GM18861 (cell line): ENCODE data around the gene SLC2A10.

Source experiments
- ATAC-seq: cut with Tn5 transposase; IDR thresholded peaks from one replicate; pipeline ENCODE4 v1.9.1; 2021; ENCODE audit not compliant: unreplicated experiment

SLC2A10 gene

GRCh38 chr20:46764068-46764467 is 54.6 kb downstream of the SLC2A10 start:
- ATAC-seq = no peak

- no peak for ATAC-seq
Measured at GRCh38 chr20:46765506-46766120, 56.2 kb downstream of the SLC2A10 start.

DNA sequence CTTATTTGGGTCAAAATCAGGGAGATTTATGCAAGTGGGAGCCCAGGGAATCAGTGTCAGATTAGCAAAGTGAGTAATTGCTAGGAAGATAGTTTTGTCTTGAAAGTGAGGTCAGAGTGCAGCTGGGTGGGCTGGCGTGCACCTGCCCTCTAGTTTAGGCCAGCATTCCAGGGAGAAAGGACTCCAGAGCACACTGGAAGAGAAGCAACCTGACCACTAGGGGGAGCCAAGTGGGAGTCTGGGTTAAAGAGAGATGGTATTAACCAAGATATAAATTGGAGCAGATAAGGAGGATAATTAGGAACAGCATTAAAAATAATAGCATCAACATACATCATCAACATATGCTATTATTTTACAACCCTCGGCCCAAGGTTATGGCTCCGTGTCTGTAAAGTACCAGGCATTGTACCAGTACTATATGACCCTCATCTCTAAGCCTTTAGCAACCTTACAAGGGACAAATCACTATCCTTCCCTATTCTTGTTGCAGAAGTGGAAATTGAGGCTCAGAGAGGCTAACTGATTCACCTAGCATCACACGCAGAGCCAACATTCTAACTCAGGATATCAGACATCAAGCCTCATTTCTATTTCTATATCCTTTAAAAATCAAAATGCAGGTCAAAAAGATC is 57.8 kb downstream of the SLC2A10 start:
- no peak for ATAC-seq

DNA sequence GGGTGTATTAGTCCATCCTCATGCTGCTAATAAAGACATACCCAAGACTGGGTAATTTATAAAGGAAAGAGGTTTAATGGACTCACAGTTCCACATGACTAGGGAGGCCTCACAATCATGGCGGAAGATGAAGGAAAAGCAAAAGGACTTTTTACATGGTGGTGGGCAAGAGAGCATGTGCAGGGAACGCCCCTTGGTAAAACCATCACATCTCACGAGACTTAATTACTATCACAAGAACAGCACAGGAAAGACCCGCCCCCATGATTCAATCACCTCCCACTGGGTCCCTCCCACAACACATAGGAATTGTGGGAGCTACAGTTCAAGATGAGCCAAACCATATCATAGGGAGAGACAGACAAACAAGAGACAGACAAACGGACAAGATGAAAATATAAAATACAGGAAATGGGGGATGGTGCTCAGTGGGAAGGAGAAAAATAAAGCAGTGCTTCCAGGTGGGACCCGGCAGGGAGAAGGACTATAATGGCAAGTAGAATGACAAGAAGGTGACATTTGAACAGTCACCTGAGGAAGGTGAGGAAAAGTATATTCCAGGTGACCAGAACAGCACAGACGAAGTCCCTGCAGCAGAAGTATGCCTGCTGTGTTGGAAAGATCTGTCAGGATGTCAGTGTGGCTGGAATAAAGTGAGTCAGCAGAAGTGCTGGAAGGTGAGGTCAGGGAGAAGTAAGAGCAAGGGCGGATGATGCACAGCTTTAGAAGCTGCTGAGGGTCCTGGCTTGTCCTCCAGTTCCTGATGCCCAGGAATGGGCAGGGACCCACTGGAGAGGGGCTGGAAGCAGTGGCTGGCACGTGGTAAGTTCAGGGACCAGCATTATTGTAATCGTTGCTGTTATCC is 61.1 kb downstream of the SLC2A10 start:
- no peak for ATAC-seq

GRCh38 chr20:46771195-46771588 is 61.7 kb downstream of the SLC2A10 start:
- no peak for ATAC-seq

- ATAC-seq = no peak
Measured at GRCh38 chr20:46772901-46773300, 63.5 kb downstream of the SLC2A10 start.

GRCh38 chr20:46773680-46774079 is 64.2 kb downstream of the SLC2A10 start:
- ATAC-seq = no peak

DNA sequence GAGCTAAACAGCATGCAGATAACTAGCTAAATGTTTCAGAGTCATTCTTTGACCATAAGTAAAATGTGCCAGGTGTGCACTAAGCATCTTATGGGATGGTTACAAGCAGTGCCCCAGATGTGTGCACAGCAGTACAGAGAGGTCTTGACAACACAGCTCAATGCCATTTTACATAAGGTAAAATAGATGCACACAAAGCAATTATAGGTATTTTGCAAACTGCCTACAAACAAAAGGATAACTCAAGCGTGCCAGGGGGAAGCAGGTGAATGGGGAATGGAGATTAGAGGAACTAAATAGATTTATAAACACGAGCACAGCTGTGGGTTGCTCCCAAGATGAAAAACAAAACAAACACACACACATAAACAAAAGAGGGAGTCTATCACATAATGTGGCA is 64.8 kb downstream of the SLC2A10 start:
- no peak for ATAC-seq

DNA sequence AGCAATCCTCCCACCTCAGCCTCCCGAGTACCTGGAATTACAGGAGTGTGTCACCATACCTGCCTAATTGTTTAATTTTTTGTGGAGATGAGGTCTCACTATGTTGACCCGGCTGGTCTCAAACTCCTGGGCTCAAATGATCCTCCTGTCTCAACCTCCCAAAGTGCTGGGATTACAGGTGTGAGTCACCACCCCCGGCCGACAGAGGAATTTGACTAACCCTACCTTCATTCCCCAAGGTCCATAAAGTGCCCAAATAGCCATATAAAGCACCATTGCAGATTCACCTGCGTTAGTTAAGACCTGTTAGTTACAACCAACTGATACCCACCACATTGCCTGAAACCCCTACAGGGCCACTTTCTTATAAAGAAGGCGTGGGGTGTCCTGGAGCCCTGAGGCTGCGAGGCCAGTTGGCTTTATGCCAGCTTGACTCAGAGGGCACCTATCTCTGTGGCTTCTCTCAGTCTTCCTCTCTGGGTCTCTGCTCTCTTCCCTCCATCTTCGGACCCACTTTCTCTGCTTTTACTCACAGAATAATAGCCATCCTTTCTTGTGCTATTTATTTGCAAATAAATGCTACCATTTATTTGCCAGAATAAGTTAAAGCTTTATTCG is 65.6 kb downstream of the SLC2A10 start:
- no peak for ATAC-seq

- ATAC-seq = no peak
Measured at GRCh38 chr20:46775806-46776205, 66.4 kb downstream of the SLC2A10 start.

DNA sequence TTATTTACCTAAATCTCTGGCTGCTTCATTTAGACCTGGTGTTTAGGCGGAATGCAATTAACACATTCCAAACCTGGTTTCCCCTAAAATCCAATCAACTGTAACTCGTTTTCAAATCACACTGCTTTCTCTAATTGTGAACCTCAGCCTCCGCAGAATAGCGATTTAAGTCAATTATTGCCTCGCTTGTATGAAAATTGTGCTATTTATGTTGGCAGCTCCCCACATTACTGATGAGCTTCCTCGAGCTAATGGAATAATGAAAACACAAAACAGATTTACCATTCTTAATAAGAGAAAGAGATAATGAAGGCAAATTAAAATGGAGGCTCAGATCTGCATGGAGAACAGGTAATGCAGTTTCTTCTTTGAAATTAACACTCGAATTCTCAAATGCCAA is 67.9 kb downstream of the SLC2A10 start:
- ATAC-seq = no peak

GRCh38 chr20:46779831-46780230 is 70.4 kb downstream of the SLC2A10 start:
- no peak for ATAC-seq

GRCh38 chr20:46784436-46785127 is 75.1 kb downstream of the SLC2A10 start:
- ATAC-seq = no peak
